HCT116 (cell line): ENCODE measurements around the gene CNTD1. TPM values are rescaled to one million over a fixed set of nuclear protein-coding genes. Genes with fewer than 3 reads are reported as not detected.

Experiments used
- ATAC-seq: fragments of 200-7000 bp; cut with Tn5 transposase; 2 replicates; pipeline ENCODE4 v1.9.1; 2020; ENCODE audit warnings: mild to moderate bottlenecking, moderate library complexity
- BruUV-seq: library from RNA; stranded (reverse); fragments of 400-500 nt; replicated peaks from 2 replicates; lab custom pipeline; 2021; lab: Mats Ljungman, UMichigan
- CTCF ChIA-PET: fragments of 300-600 bp; sonication (Branson Sonifier 250); formaldehyde crosslinking; loops from one replicate; lab custom pipeline; 2021; ENCODE audit warnings: antibody characterized with exemption; lab: Charles Lee
- POLR2A ChIA-PET: fragments of 300-600, 350-600 bp; sonication (Branson Sonifier 250); formaldehyde crosslinking; loops from one replicate; lab custom pipeline; 2021; ENCODE audit warnings: antibody characterized with exemption; lab: Charles Lee
- RAD21 ChIA-PET, 2 experiments: fragments of 300-600 bp; sonication (Branson Sonifier 250); formaldehyde crosslinking; loops; one replicate each; lab custom pipeline; 2023; ENCODE audit warnings: low total read pairs in 2 of 2; ENCODE audit not compliant: uncharacterized antibody in 2 of 2, unreplicated experiment in 2 of 2, low non-redundant PET in 1 of 2; lab: Charles Lee
- DNase-seq: peaks from one replicate; pipeline ENCODE4 v3.0.0-alpha.2; 2010; ENCODE audit warnings: low read depth, low spot score
- H2AFZ ChIP-seq: fragments of 200-600 bp; shearing (Covaris generic), sonication (generic); 2 replicates; pipeline ENCODE4 v1.6.1; 2017; ENCODE audit warnings: low read depth, mixed run types, mixed read lengths, antibody characterized with exemption, low read length; ENCODE audit not compliant: poor library complexity, severe bottlenecking
- H3K27ac ChIP-seq: 2 replicates; pipeline ENCODE4 v1.5.1; 2012; ENCODE audit warnings: low read depth, low read length
- H3K27me3 ChIP-seq: fragments of 200-600 bp; sonication (generic); 2 replicates; pipeline ENCODE4 v1.6.1; 2016; ENCODE audit warnings: mixed run types, low read length, mixed read lengths; ENCODE audit not compliant: insufficient read depth
- H3K36me3 ChIP-seq, 2 experiments: fragments of 200-500 bp in 1 of 2; fragments of 200-600 bp in 1 of 2; sonication (Bioruptor generic) in 1 of 2; sonication (generic) in 1 of 2; 2 replicates each; pipeline versions ENCODE4 v1.5.1 to v1.6.1; 2014 to 2016; ENCODE audit warnings: low read length in 2 of 2, inconsistent platforms in 1 of 2, mixed read lengths in 1 of 2, mixed run types in 1 of 2; ENCODE audit not compliant: insufficient read depth in 2 of 2, control insufficient read depth in 1 of 2
- H3K4me1 ChIP-seq, 2 experiments: fragments of 200-600 bp in 1 of 2; sonication (generic) in 1 of 2; 2 replicates each; pipeline versions ENCODE4 v1.5.1 to v1.6.1; 2012 to 2017; ENCODE audit warnings: low read length in 2 of 2, inconsistent platforms in 1 of 2, mild to moderate bottlenecking in 1 of 2, mixed read lengths in 1 of 2, mixed run types in 1 of 2, moderate library complexity in 1 of 2; ENCODE audit not compliant: insufficient read depth in 2 of 2, control insufficient read depth in 1 of 2
- H3K4me2 ChIP-seq: fragments of 200-600 bp; sonication (generic); 2 replicates; pipeline ENCODE4 v1.6.1; 2017; ENCODE audit warnings: mixed run types, low read length, mixed read lengths
- H3K4me3 ChIP-seq, 2 experiments: fragments of 200-600 bp in 1 of 2; sonication (generic) in 1 of 2; replicated peaks in 1 of 2; 2 replicates each; pipeline ENCODE4 v1.5.1; 2011 to 2016; ENCODE audit warnings: low read length in 2 of 2, control low read depth in 1 of 2, low read depth in 1 of 2, mild to moderate bottlenecking in 1 of 2, mixed read lengths in 1 of 2, mixed run types in 1 of 2
- H3K79me2 ChIP-seq: fragments of 200-600 bp; sonication (generic); 2 replicates; pipeline ENCODE4 v1.6.1; 2017; ENCODE audit warnings: mild to moderate bottlenecking, mixed run types, low read length, moderate library complexity, mixed read lengths; ENCODE audit not compliant: insufficient read depth
- H3K9ac ChIP-seq: fragments of 200-600 bp; sonication (generic); 2 replicates; pipeline ENCODE4 v1.6.1; 2016; ENCODE audit warnings: low read length, mixed read lengths
- H3K9me2 ChIP-seq: fragments of 200-600 bp; sonication (generic), shearing (Covaris generic); 2 replicates; pipeline ENCODE4 v1.6.1; 2017; ENCODE audit warnings: mixed run types, mild to moderate bottlenecking, moderate library complexity; ENCODE audit not compliant: insufficient read depth
- H3K9me3 ChIP-seq, 2 experiments: fragments of 200-500 bp in 1 of 2; fragments of 200-600 bp in 1 of 2; sonication (Bioruptor generic) in 1 of 2; sonication (generic) in 1 of 2; 2 replicates each; pipeline ENCODE4 v1.6.1; 2014 to 2017; ENCODE audit warnings: low read length in 2 of 2, mixed read lengths in 2 of 2, inconsistent platforms in 1 of 2, low read depth in 1 of 2, mild to moderate bottlenecking in 1 of 2, mixed run types in 1 of 2, moderate library complexity in 1 of 2; ENCODE audit not compliant: control insufficient read depth in 1 of 2, insufficient read depth in 1 of 2
- H4K20me1 ChIP-seq: fragments of 200-600 bp; sonication (generic), shearing (Covaris generic); 2 replicates; pipeline ENCODE4 v1.6.1; 2017; ENCODE audit warnings: mixed run types, mild to moderate bottlenecking, moderate library complexity; ENCODE audit not compliant: insufficient read depth
- EZH2 ChIP-seq: fragments of 200-600 bp; sonication (generic); IDR thresholded peaks from 2 replicates; pipeline ENCODE4 v1.6.1; 2017; ENCODE audit warnings: antibody characterized with exemption, mixed run types
- EZH2phosphoT487 ChIP-seq: fragments of 200-600 bp; IDR thresholded peaks from 2 replicates; pipeline ENCODE4 v1.6.1; 2018; ENCODE audit warnings: antibody characterized with exemption, borderline replicate concordance
- SIN3A ChIP-seq: IDR thresholded peaks from 2 replicates; pipeline ENCODE4 v1.6.1; 2012; ENCODE audit warnings: low read depth
- intact Hi-C: fragments of 100-400 bp; cut with micrococcal nuclease; formaldehyde crosslinking; loops from 2 replicates; pipeline ENCODE4 v1.10.0; 2022
- total RNA-seq: library from RNA; stranded (reverse); gene quantifications from one replicate; pipeline ENCODE4 v1.2.1, GENCODE V29; 2021; ENCODE audit not compliant: unreplicated experiment
- TF ChIP-seq, protein P1 (sequence below): IDR thresholded peaks from 2 replicates; pipeline ENCODE4 v1.6.1; 2012; ENCODE audit warnings: low read depth

The CNTD1 gene
- total RNA-seq, 1 experiment from 2014 or later = not detected

DNA sequence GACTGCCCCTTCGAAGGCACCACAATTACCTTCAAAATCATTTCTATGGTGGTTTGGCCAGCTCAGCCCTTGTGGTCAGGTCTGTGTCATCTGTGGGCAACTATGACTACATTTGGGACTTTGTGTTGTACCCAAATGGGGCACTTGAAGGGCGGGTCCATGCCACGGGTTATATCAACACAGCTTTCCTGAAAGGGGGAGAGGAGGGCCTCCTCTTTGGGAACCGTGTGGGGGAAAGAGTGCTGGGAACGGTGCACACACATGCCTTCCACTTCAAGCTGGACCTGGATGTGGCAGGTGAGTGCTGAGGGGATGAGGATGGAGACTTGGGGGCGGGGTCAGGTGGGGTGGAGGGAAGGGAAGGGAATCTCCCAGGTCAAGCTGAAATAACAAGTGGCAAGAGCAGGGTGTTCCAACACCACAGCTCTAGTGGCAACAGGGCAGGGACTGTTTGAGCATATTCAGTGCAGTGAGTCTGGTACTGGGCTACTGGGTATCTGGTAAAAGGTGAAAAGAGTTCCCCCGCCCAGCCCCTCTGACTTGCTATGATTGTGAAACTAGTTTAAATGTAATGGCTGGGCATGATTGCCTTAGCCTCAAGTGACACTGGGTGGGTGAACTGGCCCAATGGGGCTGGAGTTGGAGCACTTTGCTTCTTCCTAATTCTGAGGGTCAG, 47.4 kb downstream of the CNTD1 start:
- Histone ChIP-seq H3K9me3 (no peaks in the 10 kb centered on the region), H3K4me1 (no peaks in the 10 kb centered on the region), H3K27me3 (no peaks in the 10 kb centered on the region), H3K79me2 (peaks cover 4% of the 10 kb centered on the region; the same call in 1 of the 2 replicates), H2AFZ (no peak overlapping the region), H3K4me3 (no peak overlapping the region), H3K4me2 (no peak overlapping the region), H3K9me2 (no peaks in the 10 kb centered on the region), H3K36me3 (peaks cover 35 to 47% of the 10 kb centered on the region in 2 experiments), H3K9ac (no peak overlapping the region), H4K20me1 (peaks cover 3% of the 10 kb centered on the region; the same call in 1 of the 2 replicates), H3K27ac (no peak overlapping the region)
- ATAC-seq (no peak), DNase-seq (no peak)
- POLR2A ChIA-PET = interaction anchor here (1.6 kb wide), 1 partner anchor 22 kb away, joined by 4 read pairs; the partner anchor contains the start of gene BECN1
- intact Hi-C loops = no loop called here
- no TSS peak for BruUV-seq
- CTCF ChIA-PET = no interaction called here
- TF ChIP-seq, protein P1, sequence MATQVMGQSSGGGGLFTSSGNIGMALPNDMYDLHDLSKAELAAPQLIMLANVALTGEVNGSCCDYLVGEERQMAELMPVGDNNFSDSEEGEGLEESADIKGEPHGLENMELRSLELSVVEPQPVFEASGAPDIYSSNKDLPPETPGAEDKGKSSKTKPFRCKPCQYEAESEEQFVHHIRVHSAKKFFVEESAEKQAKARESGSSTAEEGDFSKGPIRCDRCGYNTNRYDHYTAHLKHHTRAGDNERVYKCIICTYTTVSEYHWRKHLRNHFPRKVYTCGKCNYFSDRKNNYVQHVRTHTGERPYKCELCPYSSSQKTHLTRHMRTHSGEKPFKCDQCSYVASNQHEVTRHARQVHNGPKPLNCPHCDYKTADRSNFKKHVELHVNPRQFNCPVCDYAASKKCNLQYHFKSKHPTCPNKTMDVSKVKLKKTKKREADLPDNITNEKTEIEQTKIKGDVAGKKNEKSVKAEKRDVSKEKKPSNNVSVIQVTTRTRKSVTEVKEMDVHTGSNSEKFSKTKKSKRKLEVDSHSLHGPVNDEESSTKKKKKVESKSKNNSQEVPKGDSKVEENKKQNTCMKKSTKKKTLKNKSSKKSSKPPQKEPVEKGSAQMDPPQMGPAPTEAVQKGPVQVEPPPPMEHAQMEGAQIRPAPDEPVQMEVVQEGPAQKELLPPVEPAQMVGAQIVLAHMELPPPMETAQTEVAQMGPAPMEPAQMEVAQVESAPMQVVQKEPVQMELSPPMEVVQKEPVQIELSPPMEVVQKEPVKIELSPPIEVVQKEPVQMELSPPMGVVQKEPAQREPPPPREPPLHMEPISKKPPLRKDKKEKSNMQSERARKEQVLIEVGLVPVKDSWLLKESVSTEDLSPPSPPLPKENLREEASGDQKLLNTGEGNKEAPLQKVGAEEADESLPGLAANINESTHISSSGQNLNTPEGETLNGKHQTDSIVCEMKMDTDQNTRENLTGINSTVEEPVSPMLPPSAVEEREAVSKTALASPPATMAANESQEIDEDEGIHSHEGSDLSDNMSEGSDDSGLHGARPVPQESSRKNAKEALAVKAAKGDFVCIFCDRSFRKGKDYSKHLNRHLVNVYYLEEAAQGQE = no peak
- TF ChIP-seq EZH2 (no peak), SIN3A (no peak), EZH2phosphoT487 (no peak)
- RAD21 ChIA-PET = interaction anchor here in 1 of 2 experiments (0.7 kb wide), 1 partner anchor 48 kb away, joined by 8 read pairs; the partner anchor contains the start of gene COA3
